HEK293 (cell line): Measurements from ENCODE around the gene ZNF513.
A peak's percentile ranks its signal among the peaks of the same experiment; 100 is the strongest.

Source experiments
- CTCF ChIA-PET: fragments of 350-600 bp; formaldehyde crosslinking; extraction: SDS; loops from one replicate; lab custom pipeline; 2021; ENCODE audit warnings: antibody characterized with exemption; lab: Yijun Ruan, JAX
- POLR2A ChIA-PET: fragments of 300-600 bp; formaldehyde crosslinking; extraction: SDS; loops from one replicate; lab custom pipeline; 2020; ENCODE audit warnings: antibody characterized with exemption, inconsistent platforms; lab: Yijun Ruan, JAX
- H3K27ac ChIP-seq: fragments of 200-500 bp; sonication (Bioruptor generic); 2 replicates; pipeline ENCODE4 v1.5.1; 2014; ENCODE audit warnings: low read depth, low read length, control low read depth, inconsistent platforms; ENCODE audit errors: extremely low read depth
- H3K36me3 ChIP-seq, 2 experiments: fragments of 200-500 bp in 1 of 2; sonication (Bioruptor generic) in 1 of 2; 1 replicate in 1 of 2; 2 replicates in 1 of 2; pipeline ENCODE4 v1.5.1; 2014 to 2017; ENCODE audit warnings: inconsistent platforms in 2 of 2, low read length in 2 of 2; ENCODE audit not compliant: control insufficient read depth in 2 of 2, insufficient read depth in 1 of 2
- H3K4me1 ChIP-seq: fragments of 200-500 bp; sonication (Bioruptor generic); 2 replicates; pipeline ENCODE4 v1.5.1; 2014; ENCODE audit warnings: mild to moderate bottlenecking, low read length, inconsistent platforms; ENCODE audit not compliant: control insufficient read depth, insufficient read depth
- H3K4me3 ChIP-seq: 2 replicates; pipeline ENCODE4 v1.5.1; 2011; ENCODE audit warnings: low read depth, mild to moderate bottlenecking, control low read depth, low read length, moderate library complexity
- H3K9me3 ChIP-seq: fragments of 200-500 bp; sonication (Bioruptor generic); 2 replicates; pipeline ENCODE4 v1.5.1; 2014; ENCODE audit warnings: low read depth, low read length, inconsistent platforms; ENCODE audit not compliant: control insufficient read depth, insufficient read depth
- CTCF ChIP-seq: fragments of 450-650 bp; formaldehyde crosslinking; IDR thresholded peaks from 2 replicates; pipeline ENCODE4 v1.5.1; 2016; ENCODE audit warnings: missing biosample characterization, missing genetic modification characterization
- GLIS1 ChIP-seq: fragments of 450-650 bp; formaldehyde crosslinking; IDR thresholded peaks from 2 replicates; pipeline ENCODE4 v1.5.1; 2016; ENCODE audit warnings: missing biosample characterization, missing genetic modification characterization
- KLF10 ChIP-seq: fragments of 450-650 bp; IDR thresholded peaks from 2 replicates; pipeline ENCODE4 v1.5.1; 2018; ENCODE audit warnings: missing biosample characterization, mild to moderate bottlenecking, missing genetic modification characterization
- OVOL3 ChIP-seq: fragments of 450-650 bp; formaldehyde crosslinking; IDR thresholded peaks from 2 replicates; pipeline ENCODE4 v1.5.1; 2016; ENCODE audit warnings: missing biosample characterization, missing genetic modification characterization
- SCRT2 ChIP-seq: fragments of 450-650 bp; formaldehyde crosslinking; IDR thresholded peaks from 2 replicates; pipeline ENCODE4 v1.5.1; 2016; ENCODE audit warnings: missing biosample characterization, missing genetic modification characterization
- SP7 ChIP-seq: fragments of 450-650 bp; formaldehyde crosslinking; IDR thresholded peaks from 2 replicates; pipeline ENCODE4 v1.5.1; 2016; ENCODE audit warnings: missing biosample characterization, missing genetic modification characterization
- ZBTB8A ChIP-seq: fragments of 450-650 bp; formaldehyde crosslinking; IDR thresholded peaks from 2 replicates; pipeline ENCODE4 v1.5.1; 2016; ENCODE audit warnings: missing biosample characterization, missing genetic modification characterization
- ZNF133 ChIP-seq: fragments of 450-650 bp; formaldehyde crosslinking; IDR thresholded peaks from 2 replicates; pipeline ENCODE4 v1.5.1; 2016; ENCODE audit warnings: missing biosample characterization, missing genetic modification characterization
- ZNF169 ChIP-seq: fragments of 450-650 bp; formaldehyde crosslinking; IDR thresholded peaks from 2 replicates; pipeline ENCODE4 v1.5.1; 2016; ENCODE audit warnings: missing biosample characterization, missing genetic modification characterization
- ZNF211 ChIP-seq: fragments of 450-650 bp; formaldehyde crosslinking; IDR thresholded peaks from 2 replicates; pipeline ENCODE4 v1.5.1; 2016; ENCODE audit warnings: low read depth, missing biosample characterization, missing genetic modification characterization
- ZNF221 ChIP-seq: fragments of 450-650 bp; formaldehyde crosslinking; IDR thresholded peaks from 2 replicates; pipeline ENCODE4 v1.5.1; 2017; ENCODE audit warnings: missing biosample characterization, missing genetic modification characterization, borderline replicate concordance
- ZNF23 ChIP-seq: fragments of 450-650 bp; formaldehyde crosslinking; IDR thresholded peaks from 2 replicates; pipeline ENCODE4 v1.5.1; 2016; ENCODE audit warnings: missing biosample characterization, missing genetic modification characterization, borderline replicate concordance
- ZNF248 ChIP-seq: fragments of 450-650 bp; formaldehyde crosslinking; IDR thresholded peaks from 2 replicates; pipeline ENCODE4 v1.5.1; 2017; ENCODE audit warnings: missing biosample characterization, missing genetic modification characterization
- ZNF518A ChIP-seq: fragments of 450-650 bp; formaldehyde crosslinking; conservative IDR thresholded peaks from 2 replicates; pipeline ENCODE4 v1.5.1; 2016; ENCODE audit warnings: low read depth, missing biosample characterization, missing genetic modification characterization
- ZNF529 ChIP-seq: fragments of 450-650 bp; formaldehyde crosslinking; IDR thresholded peaks from 2 replicates; pipeline ENCODE4 v1.5.1; 2017; ENCODE audit warnings: missing genetic modification characterization, missing biosample characterization; ENCODE audit not compliant: insufficient replicate concordance
- ZNF585B ChIP-seq: fragments of 450-650 bp; formaldehyde crosslinking; IDR thresholded peaks from 2 replicates; pipeline ENCODE4 v1.5.1; 2016; ENCODE audit warnings: missing biosample characterization, missing genetic modification characterization
- ZNF692 ChIP-seq: fragments of 450-650 bp; formaldehyde crosslinking; IDR thresholded peaks from 2 replicates; pipeline ENCODE4 v1.5.1; 2016; ENCODE audit warnings: missing biosample characterization, missing genetic modification characterization
- ZNF704 ChIP-seq: fragments of 450-650 bp; formaldehyde crosslinking; IDR thresholded peaks from 2 replicates; pipeline ENCODE4 v1.5.1; 2016; ENCODE audit warnings: missing biosample characterization, missing genetic modification characterization
- ZSCAN5A ChIP-seq: fragments of 450-650 bp; formaldehyde crosslinking; IDR thresholded peaks from 2 replicates; pipeline ENCODE4 v1.5.1; 2016; ENCODE audit warnings: missing biosample characterization, missing genetic modification characterization
- TF ChIP-seq, protein P1 (sequence below): fragments of 450-650 bp; formaldehyde crosslinking; IDR thresholded peaks from 2 replicates; pipeline ENCODE4 v1.5.1; 2016; ENCODE audit warnings: missing biosample characterization, missing genetic modification characterization

ZNF513 gene

DNA sequence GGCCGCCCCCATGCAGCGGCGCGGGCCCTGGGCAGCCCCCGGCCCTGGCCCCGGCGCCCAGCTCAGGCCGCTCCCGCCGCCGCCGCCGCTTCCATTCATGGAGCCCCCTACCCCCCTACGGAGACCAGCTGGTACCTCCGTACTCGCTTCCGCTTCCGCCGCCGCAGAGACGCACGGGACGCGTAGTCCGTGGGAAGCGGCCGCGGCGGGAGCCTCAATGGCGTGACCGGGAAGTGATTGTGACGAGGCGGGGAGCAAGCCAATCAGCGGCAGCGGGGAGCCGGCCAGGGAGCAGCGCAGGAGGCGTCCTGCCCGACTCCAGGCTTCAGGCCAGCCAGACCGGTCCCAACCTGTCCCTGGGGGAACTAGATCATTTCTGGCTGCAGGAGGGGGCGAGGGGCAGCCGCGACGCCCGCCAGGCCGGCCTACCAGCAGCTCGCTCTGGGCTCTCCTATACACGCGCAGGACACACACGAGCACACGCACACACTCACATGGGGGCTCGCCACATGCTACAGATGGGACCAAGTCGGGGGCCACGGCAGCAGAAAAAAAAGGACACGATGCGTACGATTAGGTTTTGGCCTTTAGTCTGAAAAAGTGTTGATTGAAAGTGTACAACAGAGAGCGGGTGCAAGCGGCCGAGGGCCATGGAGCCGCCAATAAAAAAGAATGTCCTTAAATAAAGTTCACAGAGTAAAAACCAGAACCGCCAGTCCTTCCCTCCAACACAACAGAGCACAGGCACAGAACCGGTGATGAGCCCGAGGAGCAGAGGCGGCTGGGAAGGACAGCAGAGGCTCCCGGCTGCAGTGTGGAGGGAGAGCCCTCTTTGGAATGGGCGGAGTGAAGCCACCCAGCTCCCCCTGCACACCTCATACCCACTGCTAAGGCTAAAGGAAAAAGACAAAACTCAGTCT, at the start of gene ZNF513 (continued):
- TF ChIP-seq ZNF692 (tag by site-specific recombination) (no peak), ZNF248 (tag by site-specific recombination) (no peak), CTCF (tag by site-specific recombination) (no peak), ZNF518A (tag by site-specific recombination) (peak; percentile 84), ZBTB8A (peak; percentile 29; the same call in 1 of the 2 replicates), SP7 (tag by site-specific recombination) (peak; percentile 43), ZNF23 (tag by site-specific recombination) (no peak), ZNF221 (tag by site-specific recombination) (no peak), ZNF169 (tag by site-specific recombination) (no peak), ZNF585B (no peak), ZNF133 (tag by site-specific recombination) (no peak)
- TF ChIP-seq, protein P1, sequence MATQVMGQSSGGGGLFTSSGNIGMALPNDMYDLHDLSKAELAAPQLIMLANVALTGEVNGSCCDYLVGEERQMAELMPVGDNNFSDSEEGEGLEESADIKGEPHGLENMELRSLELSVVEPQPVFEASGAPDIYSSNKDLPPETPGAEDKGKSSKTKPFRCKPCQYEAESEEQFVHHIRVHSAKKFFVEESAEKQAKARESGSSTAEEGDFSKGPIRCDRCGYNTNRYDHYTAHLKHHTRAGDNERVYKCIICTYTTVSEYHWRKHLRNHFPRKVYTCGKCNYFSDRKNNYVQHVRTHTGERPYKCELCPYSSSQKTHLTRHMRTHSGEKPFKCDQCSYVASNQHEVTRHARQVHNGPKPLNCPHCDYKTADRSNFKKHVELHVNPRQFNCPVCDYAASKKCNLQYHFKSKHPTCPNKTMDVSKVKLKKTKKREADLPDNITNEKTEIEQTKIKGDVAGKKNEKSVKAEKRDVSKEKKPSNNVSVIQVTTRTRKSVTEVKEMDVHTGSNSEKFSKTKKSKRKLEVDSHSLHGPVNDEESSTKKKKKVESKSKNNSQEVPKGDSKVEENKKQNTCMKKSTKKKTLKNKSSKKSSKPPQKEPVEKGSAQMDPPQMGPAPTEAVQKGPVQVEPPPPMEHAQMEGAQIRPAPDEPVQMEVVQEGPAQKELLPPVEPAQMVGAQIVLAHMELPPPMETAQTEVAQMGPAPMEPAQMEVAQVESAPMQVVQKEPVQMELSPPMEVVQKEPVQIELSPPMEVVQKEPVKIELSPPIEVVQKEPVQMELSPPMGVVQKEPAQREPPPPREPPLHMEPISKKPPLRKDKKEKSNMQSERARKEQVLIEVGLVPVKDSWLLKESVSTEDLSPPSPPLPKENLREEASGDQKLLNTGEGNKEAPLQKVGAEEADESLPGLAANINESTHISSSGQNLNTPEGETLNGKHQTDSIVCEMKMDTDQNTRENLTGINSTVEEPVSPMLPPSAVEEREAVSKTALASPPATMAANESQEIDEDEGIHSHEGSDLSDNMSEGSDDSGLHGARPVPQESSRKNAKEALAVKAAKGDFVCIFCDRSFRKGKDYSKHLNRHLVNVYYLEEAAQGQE, result 0 out of 2 replicates have a peak, but pooled peaks have one; percentile 19

GRCh38 chr2:27428978-27429541, 48.5 kb upstream of the ZNF513 start:
- ChIA-PET POLR2A (interaction anchor here (0.5 to 3.8 kb wide), 17 partner anchors 10 to 295 kb away, joined by 3 to 56 read pairs (median 4); partner anchors contain the start of genes CCDC121, EIF2B4, GPN1 and GTF3C2), CTCF (interaction anchor here (0.6 to 3.0 kb wide), 10 partner anchors 10 to 1166 kb away, joined by 3 to 15 read pairs (median 3); partner anchors contain the start of gene PPM1G)
- H3K4me1 ChIP-seq, result peaks cover 11% of the 10 kb centered on the region
- H3K36me3 ChIP-seq, result peaks cover 13 to 17% of the 10 kb centered on the region in 2 experiments
- H3K4me3 ChIP-seq, result peak overlapping the region; percentile 70
- H3K27ac ChIP-seq, result peak overlapping the region; percentile 96
- no peaks in the 10 kb centered on the region for H3K9me3 ChIP-seq
- 0 out of 2 replicates have a peak, but pooled peaks have one; percentile 6 for TF ChIP-seq KLF10 (tag by site-specific recombination)
- no peak for TF ChIP-seq ZNF704 (tag by site-specific recombination)
- TF ChIP-seq GLIS1, result 0 out of 2 replicates have a peak, but pooled peaks have one; percentile 11
- no peak for TF ChIP-seq OVOL3 (tag by site-specific recombination)
- TF ChIP-seq SCRT2 (tag by site-specific recombination), result peak; percentile 97
- no peak for TF ChIP-seq ZSCAN5A (tag by site-specific recombination)
- no peak for TF ChIP-seq ZNF529 (tag by site-specific recombination)
- no peak for TF ChIP-seq ZNF211 (tag by site-specific recombination)
